Right lobe of liver (tissue), 4 donors: ENCODE measurements around the gene WDR54.
"Not testable (repeated sequence)": the region's sequence is repeated elsewhere in the genome, so short reads cannot be mapped to it uniquely, and the experiment has no call there.

ENCODE experiments used
- POLR2A ChIP-seq: fragments of 450-650 bp; IDR thresholded peaks from one replicate; pipeline ENCODE4 v1.6.1; 2017; ENCODE audit warnings: antibody characterized with exemption, mild to moderate bottlenecking
- TF ChIP-seq, protein P1 (sequence below), 4 donors: fragments of 200-600 bp in 3 of 4; fragments of 450-650 bp in 1 of 4; IDR thresholded peaks; one replicate each; pipeline versions ENCODE4 v1.5.1 to v1.8.0; 2016 to 2022; ENCODE audit warnings: antibody characterized with exemption in 4 of 4, mild to moderate bottlenecking in 2 of 4
- donor health status: DM: no; HTN: no; CAD: no.
- donor health status: DM: no; HTN: no; CAD: no.
- donor health status: DM: no; HTN: yes; CAD: no.

DNA sequence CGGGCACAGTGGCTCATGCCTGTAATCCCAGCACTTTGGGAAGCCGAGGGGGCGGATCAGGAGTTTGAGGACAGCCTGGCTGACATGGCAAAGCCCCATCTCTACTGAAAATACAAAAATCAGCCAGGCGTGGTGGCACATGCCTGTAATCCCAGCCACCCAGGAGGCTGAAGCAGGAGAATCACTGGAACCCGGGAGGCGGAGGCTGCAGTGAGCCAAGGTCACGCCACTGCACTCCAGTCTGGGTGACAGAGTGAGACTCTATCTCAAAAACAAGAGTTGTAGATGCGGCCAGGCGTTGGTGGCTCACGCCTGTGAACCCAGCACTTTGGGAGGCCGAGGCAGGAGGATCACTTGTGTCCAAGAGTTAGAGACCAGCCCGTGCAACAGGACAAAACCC is 49.2 kb downstream of the WDR54 start:
- TF ChIP-seq, protein P1, sequence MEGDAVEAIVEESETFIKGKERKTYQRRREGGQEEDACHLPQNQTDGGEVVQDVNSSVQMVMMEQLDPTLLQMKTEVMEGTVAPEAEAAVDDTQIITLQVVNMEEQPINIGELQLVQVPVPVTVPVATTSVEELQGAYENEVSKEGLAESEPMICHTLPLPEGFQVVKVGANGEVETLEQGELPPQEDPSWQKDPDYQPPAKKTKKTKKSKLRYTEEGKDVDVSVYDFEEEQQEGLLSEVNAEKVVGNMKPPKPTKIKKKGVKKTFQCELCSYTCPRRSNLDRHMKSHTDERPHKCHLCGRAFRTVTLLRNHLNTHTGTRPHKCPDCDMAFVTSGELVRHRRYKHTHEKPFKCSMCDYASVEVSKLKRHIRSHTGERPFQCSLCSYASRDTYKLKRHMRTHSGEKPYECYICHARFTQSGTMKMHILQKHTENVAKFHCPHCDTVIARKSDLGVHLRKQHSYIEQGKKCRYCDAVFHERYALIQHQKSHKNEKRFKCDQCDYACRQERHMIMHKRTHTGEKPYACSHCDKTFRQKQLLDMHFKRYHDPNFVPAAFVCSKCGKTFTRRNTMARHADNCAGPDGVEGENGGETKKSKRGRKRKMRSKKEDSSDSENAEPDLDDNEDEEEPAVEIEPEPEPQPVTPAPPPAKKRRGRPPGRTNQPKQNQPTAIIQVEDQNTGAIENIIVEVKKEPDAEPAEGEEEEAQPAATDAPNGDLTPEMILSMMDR (IDR thresholded peaks at IDR 0.05) = not testable (repeated sequence)
- TF ChIP-seq POLR2A = not testable (repeated sequence)
